Measurements from ENCODE around the gene PDE2A. TPM values are rescaled to one million over a fixed set of nuclear protein-coding genes. Genes with fewer than 3 reads are reported as not detected.

Gene PDE2A
- total and polyA plus RNA-seq, 2 experiments from 2014 or later, result 0.60 to 2.2 TPM

GRCh38 chr11:72680624-72681158 lies 6.5 kb upstream of the PDE2A start:
- Histone ChIP-seq H2AFZ (no peak overlapping the region), H3K9me3 (ENCODE audit: low read depth) (no peaks in the 10 kb centered on the region), H3K36me3 (replicated peaks; ENCODE audit: insufficient read depth, low read depth) (no peaks in the 10 kb centered on the region), H4K20me1 (ENCODE audit: insufficient read depth, poor library complexity, severe bottlenecking) (no peaks in the 10 kb centered on the region), H3K27ac (no peak overlapping the region), H3K9me2 (replicated peaks; ENCODE audit: insufficient read depth) (no peaks in the 10 kb centered on the region), H3K4me3 (no peak overlapping the region), H3K27me3 (peaks cover 41% of the 10 kb centered on the region), H3K4me1 (ENCODE audit: insufficient read depth) (no peaks in the 10 kb centered on the region), H3K79me2 (no peaks in the 10 kb centered on the region), H3K4me2 (no peak overlapping the region)
- WGBS (ENCODE audit: low lambda C conversion rate, missing lambda C conversion rate), result 81% methylated on average over 6 of the region's 6 CpGs
- no peak for TF ChIP-seq CTCF (IDR thresholded peaks at IDR 0.05; ENCODE audit: poor library complexity)
- no peak for TF ChIP-seq EZH2phosphoT487 (IDR thresholded peaks at IDR 0.05; ENCODE audit: low read depth, severe bottlenecking, unreplicated experiment)
- TF ChIP-seq EZH2 (IDR thresholded peaks at IDR 0.05; ENCODE audit: borderline replicate concordance), result no peak
- no peak for DNase-seq (ENCODE audit: low spot score)

GRCh38 chr11:72679869-72680268 lies 5.6 kb upstream of the PDE2A start:
- Histone ChIP-seq H3K36me3 (replicated peaks; ENCODE audit: insufficient read depth, low read depth) (no peaks in the 10 kb centered on the region), H3K27me3 (peaks cover 49% of the 10 kb centered on the region), H4K20me1 (ENCODE audit: insufficient read depth, poor library complexity, severe bottlenecking) (no peaks in the 10 kb centered on the region), H3K9me2 (replicated peaks; ENCODE audit: insufficient read depth) (no peaks in the 10 kb centered on the region), H3K4me1 (ENCODE audit: insufficient read depth) (no peaks in the 10 kb centered on the region), H3K4me3 (no peak overlapping the region), H3K4me2 (no peak overlapping the region), H2AFZ (no peak overlapping the region), H3K79me2 (no peaks in the 10 kb centered on the region), H3K27ac (no peak overlapping the region), H3K9me3 (ENCODE audit: low read depth) (no peaks in the 10 kb centered on the region)
- DNase-seq (ENCODE audit: low spot score), result no peak
- no peak for TF ChIP-seq EZH2phosphoT487 (IDR thresholded peaks at IDR 0.05; ENCODE audit: low read depth, severe bottlenecking, unreplicated experiment)
- TF ChIP-seq CTCF (IDR thresholded peaks at IDR 0.05; ENCODE audit: poor library complexity), result no peak
- TF ChIP-seq EZH2 (IDR thresholded peaks at IDR 0.05; ENCODE audit: borderline replicate concordance), result no peak
- 88% methylated on average over 5 of the region's 5 CpGs for WGBS (ENCODE audit: low lambda C conversion rate, missing lambda C conversion rate)

- Histone ChIP-seq H3K4me3 (no peak overlapping the region), H3K9me2 (replicated peaks; ENCODE audit: insufficient read depth) (no peaks in the 10 kb centered on the region), H3K36me3 (replicated peaks; ENCODE audit: insufficient read depth, low read depth) (no peaks in the 10 kb centered on the region), H3K9me3 (ENCODE audit: low read depth) (no peaks in the 10 kb centered on the region), H3K27ac (no peak overlapping the region), H2AFZ (no peak overlapping the region), H3K4me2 (no peak overlapping the region), H3K4me1 (ENCODE audit: insufficient read depth) (no peaks in the 10 kb centered on the region), H4K20me1 (ENCODE audit: insufficient read depth, poor library complexity, severe bottlenecking) (no peaks in the 10 kb centered on the region), H3K27me3 (peaks cover 63% of the 10 kb centered on the region), H3K79me2 (no peaks in the 10 kb centered on the region)
- DNase-seq (ENCODE audit: low spot score), result no peak
- TF ChIP-seq EZH2 (IDR thresholded peaks at IDR 0.05; ENCODE audit: borderline replicate concordance) (no peak), EZH2phosphoT487 (IDR thresholded peaks at IDR 0.05; ENCODE audit: low read depth, severe bottlenecking, unreplicated experiment) (no peak), CTCF (IDR thresholded peaks at IDR 0.05; ENCODE audit: poor library complexity) (no peak)
- WGBS (ENCODE audit: low lambda C conversion rate, missing lambda C conversion rate), result 64% methylated on average over 8 of the region's 8 CpGs
These were observed 4.3 kb upstream of the PDE2A start for GRCh38 chr11:72678524-72678923.
